NT2/D1 (cell line): ENCODE measurements around the gene GRAMD2B.

Source experiments
- SUZ12 ChIP-seq: IDR thresholded peaks from 2 replicates; pipeline ENCODE4 v1.6.1; 2011; ENCODE audit not compliant: insufficient read length, insufficient read depth; ENCODE audit errors: extremely low read depth
- YY1 ChIP-seq: IDR thresholded peaks from 2 replicates; pipeline ENCODE4 v1.6.1; 2011; ENCODE audit not compliant: insufficient read length, insufficient read depth
- ZNF274 ChIP-seq: IDR thresholded peaks from 2 replicates; pipeline ENCODE4 v1.6.1; 2011; ENCODE audit warnings: mild to moderate bottlenecking, low read depth, low read length

DNA sequence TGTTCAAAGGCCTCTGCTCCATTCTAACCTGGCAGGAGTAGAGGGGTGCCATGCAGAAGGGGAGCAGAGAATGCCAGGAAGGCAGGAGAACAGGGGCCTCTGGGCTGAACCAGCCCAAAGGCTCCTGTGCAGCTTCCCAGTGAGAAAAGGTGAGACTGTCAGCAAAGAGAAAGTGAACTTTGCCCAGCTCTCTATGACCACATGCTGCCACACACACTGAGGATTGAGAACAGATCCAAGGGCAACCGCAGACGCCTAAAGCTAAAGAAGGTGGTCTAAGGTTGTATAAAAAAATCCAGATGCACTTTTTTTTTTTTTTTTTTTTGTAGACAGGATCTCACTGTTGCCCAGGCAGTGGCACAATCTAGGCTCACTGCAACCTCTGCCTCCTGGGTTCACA is 120.5 kb downstream of the GRAMD2B start:
- no peak for TF ChIP-seq ZNF274
- TF ChIP-seq YY1, result no peak
- no peak for TF ChIP-seq SUZ12
